Renal cortex interstitium (tissue), 15 donors: ENCODE data around the gene COL8A2. TPM values are rescaled to one million over a fixed set of nuclear protein-coding genes. Genes with fewer than 3 reads are reported as not detected.
A peak's percentile ranks its signal among the peaks of the same experiment; 100 is the strongest.

Experiments
- DNase-seq, 11 donors: peaks; one replicate each; pipeline ENCODE4 v3.0.0-alpha.2; 2013; ENCODE audit warnings: low read depth in 9 of 11, low spot score in 4 of 11; ENCODE audit errors: extremely low read depth in 1 of 11
- long read RNA-seq, 16 experiments: transcript quantifications; one replicate each; lab custom pipeline, GENCODE V29; 2026
- polyA plus RNA-seq, 3 donors: library from polyadenylated mRNA; unstranded; fragments of 120-200 nt; gene quantifications; one replicate each; pipeline ENCODE4 v1.2.1, GENCODE V29; 2013; ENCODE audit not compliant: insufficient read length in 3 of 3

The COL8A2 gene
- polyA plus RNA-seq, result 1 to 10 TPM; 1.3 to 3.2 (median 1.7) TPM
- long read RNA-seq, donor 1, result 0 reads
- long read RNA-seq, donor 2, result 0 reads
- long read RNA-seq, donor 3, full-length matches to known transcripts, result 1 of 1 reads
- long read RNA-seq, donor 3, partial matches to known transcripts, result 0 of 1 reads
- long read RNA-seq, donor 3, other reads (novel, unspliced or antisense), result 0 of 1 reads
- long read RNA-seq, donor 4, result 0 reads
- long read RNA-seq, donor 5, result 0 reads
- long read RNA-seq, donor 6, full-length matches to known transcripts, result 1 of 1 reads
- long read RNA-seq, donor 6, partial matches to known transcripts, result 0 of 1 reads
- long read RNA-seq, donor 6, other reads (novel, unspliced or antisense), result 0 of 1 reads
- long read RNA-seq, donor 7, full-length matches to known transcripts, result 2 of 2 reads
- long read RNA-seq, donor 7, partial matches to known transcripts, result 0 of 2 reads
- long read RNA-seq, donor 7, other reads (novel, unspliced or antisense), result 0 of 2 reads
- long read RNA-seq, donor 8, result 0 reads
- long read RNA-seq, donor 9, full-length matches to known transcripts, result 2 of 2 reads
- long read RNA-seq, donor 9, partial matches to known transcripts, result 0 of 2 reads
- long read RNA-seq, donor 9, other reads (novel, unspliced or antisense), result 0 of 2 reads
- long read RNA-seq, donor 10, result 0 reads
- long read RNA-seq, donor 11, result 0 reads
- long read RNA-seq, donor 12, result 0 reads
- long read RNA-seq, donor 13, full-length matches to known transcripts, result 1 of 1 reads
- long read RNA-seq, donor 13, partial matches to known transcripts, result 0 of 1 reads
- long read RNA-seq, donor 13, other reads (novel, unspliced or antisense), result 0 of 1 reads
- long read RNA-seq, donor 14, full-length matches to known transcripts, result 2 of 2 reads
- long read RNA-seq, donor 14, partial matches to known transcripts, result 0 of 2 reads
- long read RNA-seq, donor 14, other reads (novel, unspliced or antisense), result 0 of 2 reads
- long read RNA-seq, donor 15, result 0 reads
- long read RNA-seq, donor 16, result 0 reads

GRCh38 chr1:36125129-36125991, at the start of gene COL8A2:
Gene COL8A2, minus strand, starts transcription at chr1:36125222. Its CDS starts 24,980 bp downstream, at chr1:36100242.
- no peak for DNase-seq

- no peak for DNase-seq
These were observed 49.7 kb upstream of the COL8A2 start for GRCh38 chr1:36174713-36175112.

- no peak for DNase-seq
These were observed 48.0 kb upstream of the COL8A2 start for GRCh38 chr1:36172983-36173382.

GRCh38 chr1:36172017-36172747, 47.2 kb upstream of the COL8A2 start:
- DNase-seq, result no peak

- DNase-seq, result no peak
These were observed 45.8 kb upstream of the COL8A2 start for GRCh38 chr1:36170643-36171412.

- DNase-seq, result no peak
These were observed 43.5 kb upstream of the COL8A2 start for GRCh38 chr1:36168514-36168913.

- no peak for DNase-seq
These were observed 42.2 kb upstream of the COL8A2 start for GRCh38 chr1:36166938-36167905.

GRCh38 chr1:36166136-36166535, 41.1 kb upstream of the COL8A2 start:
- DNase-seq, result no peak

- no peak for DNase-seq
These were observed 40.1 kb upstream of the COL8A2 start for GRCh38 chr1:36165145-36165544.

GRCh38 chr1:36164361-36164760, 39.3 kb upstream of the COL8A2 start:
- DNase-seq, result no peak

GRCh38 chr1:36163426-36163825, 38.4 kb upstream of the COL8A2 start:
- no peak for DNase-seq

GRCh38 chr1:36162680-36163239, 37.7 kb upstream of the COL8A2 start:
- DNase-seq, result no peak

GRCh38 chr1:36161641-36162531, 36.9 kb upstream of the COL8A2 start:
- DNase-seq, result no peak

GRCh38 chr1:36160949-36161485, 36.0 kb upstream of the COL8A2 start:
- peak in 1 of 11 donors; percentile 51 for DNase-seq

GRCh38 chr1:36160388-36160948, 35.4 kb upstream of the COL8A2 start:
- DNase-seq, result no peak
